Activated CD8-positive, alpha-beta T cell treated with anti-CD3 and anti-CD28 coated beads for 36 hours (primary cell): ENCODE data around the gene SLC39A11. TPM values are rescaled to one million over a fixed set of nuclear protein-coding genes. Genes with fewer than 3 reads are reported as not detected.

Experiments
- ATAC-seq: fragments of 200-7000 bp; cut with Tn5 transposase; one replicate; pipeline ENCODE4 v1.10.0; 2021; ENCODE audit warnings: mild to moderate bottlenecking, moderate library complexity
- CTCF ChIA-PET: fragments of 350-600 bp; sonication (Branson Sonifier 250); formaldehyde crosslinking; loops from one replicate; lab custom pipeline; 2021; ENCODE audit warnings: antibody characterized with exemption; lab: Charles Lee
- POLR2A ChIA-PET: fragments of 350-600 bp; sonication (Branson Sonifier 250); formaldehyde crosslinking; loops from one replicate; lab custom pipeline; 2021; ENCODE audit warnings: antibody characterized with exemption; lab: Charles Lee
- DNase-seq: peaks from one replicate; pipeline ENCODE4 v3.0.0-alpha.2; 2020
- H3K27ac Mint-ChIP-seq: one replicate; pipeline ENCODE4 v1.8.0; 2021; ENCODE audit warnings: mild to moderate bottlenecking, mixed read lengths
- H3K27me3 Mint-ChIP-seq: one replicate; pipeline ENCODE4 v1.8.0; 2021; ENCODE audit warnings: mixed read lengths
- H3K36me3 Mint-ChIP-seq: one replicate; pipeline ENCODE4 v1.8.0; 2021; ENCODE audit warnings: low read depth, mixed read lengths
- H3K4me1 Mint-ChIP-seq: one replicate; pipeline ENCODE4 v1.8.0; 2021; ENCODE audit warnings: low read depth, mixed read lengths
- H3K4me3 Mint-ChIP-seq: one replicate; pipeline ENCODE4 v1.8.0; 2021; ENCODE audit warnings: mild to moderate bottlenecking, moderate library complexity, mixed read lengths
- H3K9me3 Mint-ChIP-seq: one replicate; pipeline ENCODE4 v1.8.0; 2021; ENCODE audit warnings: mixed read lengths
- CTCF ChIP-seq: fragments of 200-600 bp; IDR thresholded peaks from one replicate; pipeline ENCODE4 v1.8.0; 2022; ENCODE audit warnings: antibody characterized with exemption, mild to moderate bottlenecking
- intact Hi-C: fragments of 100-400 bp; cut with micrococcal nuclease; formaldehyde crosslinking; loops from one replicate; pipeline ENCODE4 v1.10.0; 2022
- total RNA-seq, 2 experiments: library from RNA; stranded (reverse); gene quantifications; one replicate each; pipeline ENCODE4 v1.2.3, GENCODE V29; 2021

Gene SLC39A11
- total RNA-seq, 2 experiments from 2014 or later = 14.4 to 14.9 TPM

DNA sequence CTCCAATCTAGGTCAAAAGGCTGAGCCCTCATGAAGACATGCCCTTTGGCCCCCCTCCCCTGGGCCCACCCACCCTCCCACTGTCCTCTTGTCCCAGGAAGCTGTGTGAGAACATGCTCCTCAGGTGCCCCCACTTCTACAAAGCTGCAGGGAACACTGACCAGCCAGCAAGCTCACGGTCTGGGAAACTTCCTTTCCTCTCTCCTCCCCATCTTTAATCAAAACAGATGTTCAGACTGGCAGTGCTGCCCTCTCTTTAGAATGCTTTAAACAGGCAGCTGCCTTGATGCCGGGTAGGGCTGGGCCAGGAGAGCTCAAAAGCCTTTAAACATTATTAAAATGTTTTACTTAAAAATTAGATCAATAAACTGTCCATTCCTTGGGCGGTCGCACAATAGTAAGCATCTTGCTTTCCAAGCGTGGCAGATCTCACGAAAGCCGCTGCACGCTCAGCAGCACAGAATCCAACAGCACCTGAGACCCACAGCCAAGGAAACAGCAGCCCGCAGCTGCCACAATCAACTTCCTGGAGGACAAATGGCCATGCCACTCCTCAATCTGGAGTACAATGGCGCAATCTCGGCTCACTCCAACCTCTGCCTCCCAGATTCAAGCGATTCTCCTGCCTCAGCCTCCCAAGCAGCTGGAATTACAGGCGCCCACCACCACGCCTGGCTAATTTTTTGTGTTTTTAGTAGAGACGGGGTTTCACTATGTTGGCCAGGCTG is 399.2 kb downstream of the SLC39A11 start:
- Mint-ChIP-seq H3K4me1 (no peaks in the 10 kb centered on the region), H3K27me3 (no peaks in the 10 kb centered on the region), H3K4me3 (no peak overlapping the region), H3K27ac (no peak overlapping the region), H3K36me3 (no peaks in the 10 kb centered on the region), H3K9me3 (no peaks in the 10 kb centered on the region)
- CTCF ChIA-PET = interaction anchor here (1.8 kb wide), 1 partner anchor 32 kb away, joined by 4 read pairs; no protein-coding TSS in a partner anchor
- intact Hi-C loops = no loop called here
- POLR2A ChIA-PET = no interaction called here
- TF ChIP-seq CTCF = no peak
- no peak for ATAC-seq
- DNase-seq = no peak

DNA sequence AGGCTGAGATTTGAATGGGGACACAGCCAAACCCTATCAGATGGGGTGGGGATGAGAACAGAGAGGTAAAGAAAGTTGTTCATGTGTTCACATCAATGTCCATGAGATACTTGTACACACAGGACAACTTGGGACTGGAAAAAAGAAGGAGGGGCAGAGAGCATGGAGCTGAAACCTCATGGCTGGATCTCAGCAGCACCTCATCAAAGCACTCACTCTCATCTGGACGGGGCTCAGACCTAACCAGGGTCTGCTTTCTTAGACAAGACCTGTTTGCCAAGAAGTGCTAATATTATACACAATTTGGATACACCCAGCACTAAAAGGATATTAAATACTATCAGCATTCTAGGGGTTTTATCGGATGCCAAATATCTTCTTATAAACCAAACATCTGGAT is 399.8 kb downstream of the SLC39A11 start:
- CTCF ChIA-PET = interaction anchor here (1.8 kb wide), 1 partner anchor 33 kb away, joined by 4 read pairs; no protein-coding TSS in a partner anchor
- no peak for ATAC-seq

DNA sequence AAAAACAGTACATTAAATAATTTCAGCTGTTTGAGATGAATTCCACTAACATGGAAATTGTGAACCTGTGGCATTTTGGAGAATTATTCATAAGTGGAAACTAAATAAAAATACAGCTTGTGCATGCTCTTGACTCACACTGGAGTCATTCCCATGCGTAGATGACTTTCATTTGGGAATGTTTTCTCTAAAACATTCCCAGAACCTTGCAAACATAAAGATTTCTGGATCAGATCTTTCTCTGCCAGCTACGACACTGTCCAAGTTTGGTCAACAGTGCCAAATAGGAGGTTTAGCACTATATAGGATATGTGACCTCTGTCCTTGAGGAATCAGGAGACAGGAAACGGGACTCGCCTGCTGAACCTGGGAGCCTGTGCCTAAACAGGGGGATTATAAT is 400.9 kb downstream of the SLC39A11 start:
- Mint-ChIP-seq H3K4me1 (no peaks in the 10 kb centered on the region), H3K27ac (no peak overlapping the region), H3K27me3 (no peaks in the 10 kb centered on the region), H3K9me3 (no peaks in the 10 kb centered on the region), H3K4me3 (no peak overlapping the region), H3K36me3 (no peaks in the 10 kb centered on the region)
- TF ChIP-seq CTCF = no peak
- ATAC-seq (no peak), DNase-seq (no peak)
- ChIA-PET POLR2A (no interaction called here), CTCF (no interaction called here)
- intact Hi-C loops = no loop called here

More for the DNA sequence above, 399.8 kb downstream of the SLC39A11 start:
- no peak for DNase-seq
- no peak for TF ChIP-seq CTCF
- Mint-ChIP-seq H3K27ac (no peak overlapping the region), H3K27me3 (no peaks in the 10 kb centered on the region), H3K4me1 (no peaks in the 10 kb centered on the region), H3K36me3 (no peaks in the 10 kb centered on the region), H3K4me3 (no peak overlapping the region), H3K9me3 (no peaks in the 10 kb centered on the region)
- intact Hi-C loops = no loop called here
- POLR2A ChIA-PET = no interaction called here

- DNase-seq (no peak), ATAC-seq (no peak)
- ChIA-PET POLR2A (no interaction called here), CTCF (interaction anchor here (1.2 kb wide), 1 partner anchor 36 kb away, joined by 3 read pairs; no protein-coding TSS in a partner anchor)
- Mint-ChIP-seq H3K27ac (no peak overlapping the region), H3K4me1 (no peaks in the 10 kb centered on the region), H3K4me3 (no peak overlapping the region), H3K27me3 (no peaks in the 10 kb centered on the region), H3K9me3 (no peaks in the 10 kb centered on the region), H3K36me3 (no peaks in the 10 kb centered on the region)
- intact Hi-C loops = no loop called here
- TF ChIP-seq CTCF = no peak
Measured at GRCh38 chr17:72691017-72691416, 401.5 kb downstream of the SLC39A11 start.

DNA sequence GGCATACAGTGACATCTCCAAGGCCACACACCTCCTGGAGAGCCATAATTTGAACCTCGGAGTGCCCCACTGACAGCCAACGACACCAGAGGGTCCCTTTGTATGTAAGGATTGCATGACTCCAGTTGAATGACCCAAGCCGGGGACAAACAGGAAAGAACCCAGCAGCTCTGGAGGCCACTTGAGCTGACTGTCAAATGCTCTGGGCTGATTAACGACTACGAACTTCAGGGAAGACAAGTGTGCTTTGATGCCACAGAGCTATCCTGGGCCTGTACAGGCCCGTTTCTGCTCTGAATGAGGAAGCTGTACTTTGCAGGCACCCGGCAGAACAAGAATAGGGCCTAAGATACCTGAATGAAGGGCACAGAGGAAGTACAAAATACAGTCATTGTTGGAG is 404.6 kb downstream of the SLC39A11 start:
- intact Hi-C loops = no loop called here
- H3K4me1 Mint-ChIP-seq = no peaks in the 10 kb centered on the region
- ATAC-seq = no peak
- ChIA-PET POLR2A (no interaction called here), CTCF (no interaction called here)
- H3K27ac Mint-ChIP-seq = no peak overlapping the region
- no peak for TF ChIP-seq CTCF
- no peaks in the 10 kb centered on the region for H3K27me3 Mint-ChIP-seq
- H3K36me3 Mint-ChIP-seq = no peaks in the 10 kb centered on the region
- no peaks in the 10 kb centered on the region for H3K9me3 Mint-ChIP-seq
- DNase-seq = no peak
- H3K4me3 Mint-ChIP-seq = no peak overlapping the region
